Stimulated activated CD4-positive, alpha-beta T cell treated with anti-CD3 and anti-CD28 coated beads, Interleukin-12 subunit alpha, Interleukin-12 subunit beta, amount 100 ng/mL, for 48 hours (primary cell): ENCODE measurements around the gene ACOT7.
"Not testable (repeated sequence)": the region's sequence is repeated elsewhere in the genome, so short reads cannot be mapped to it uniquely, and the experiment has no call there.

ENCODE experiments used
- DNase-seq, 3 donors: peaks; one replicate each; pipeline ENCODE4 v3.0.0-alpha.2; 2020; ENCODE audit warnings: low read depth in 2 of 3, low spot score in 1 of 3

Gene ACOT7

GRCh38 chr1:6317098-6317760 lies 76.3 kb downstream of the ACOT7 start:
- no peak for DNase-seq

- no peak for DNase-seq
Measured at GRCh38 chr1:6316240-6317097, 77.1 kb downstream of the ACOT7 start.

GRCh38 chr1:6314503-6314902 lies 79.1 kb downstream of the ACOT7 start:
- no peak for DNase-seq

- DNase-seq, result no peak
Measured at GRCh38 chr1:6313393-6314200, 80.0 kb downstream of the ACOT7 start.

GRCh38 chr1:6310116-6310848 lies 83.3 kb downstream of the ACOT7 start:
- no peak for DNase-seq

- no peak for DNase-seq
Measured at GRCh38 chr1:6309564-6309963, 84.0 kb downstream of the ACOT7 start.

GRCh38 chr1:6308449-6308848 lies 85.1 kb downstream of the ACOT7 start:
- DNase-seq, result no peak

- not testable (repeated sequence) for DNase-seq
Measured at GRCh38 chr1:6307682-6308081, 85.9 kb downstream of the ACOT7 start.

- no peak for DNase-seq
Measured at GRCh38 chr1:6307099-6307498, 86.5 kb downstream of the ACOT7 start.

GRCh38 chr1:6303397-6304012 lies 90.1 kb downstream of the ACOT7 start:
- no peak for DNase-seq

GRCh38 chr1:6302568-6302967 lies 91.0 kb downstream of the ACOT7 start:
- no peak for DNase-seq

GRCh38 chr1:6301526-6301925 lies 92.0 kb downstream of the ACOT7 start:
- no peak for DNase-seq

GRCh38 chr1:6300342-6301048 lies 93.1 kb downstream of the ACOT7 start:
- no peak for DNase-seq

GRCh38 chr1:6299557-6300165 lies 93.9 kb downstream of the ACOT7 start:
- no peak for DNase-seq

GRCh38 chr1:6298940-6299465 lies 94.6 kb downstream of the ACOT7 start:
- no peak for DNase-seq

- DNase-seq, result no peak
Measured at GRCh38 chr1:6298530-6298929, 95.0 kb downstream of the ACOT7 start.

- DNase-seq, result no peak
Measured at GRCh38 chr1:6295910-6296309, 97.7 kb downstream of the ACOT7 start.

- no peak for DNase-seq
Measured at GRCh38 chr1:6294890-6295556, 98.5 kb downstream of the ACOT7 start.
